ENCODE measurements around the gene SPEN. TPM values are rescaled to one million over a fixed set of nuclear protein-coding genes. Genes with fewer than 3 reads are reported as not detected.

The SPEN gene
- total and polyA plus RNA-seq, 9 of the 15 experiments (the other 6 are each of a cell fraction or from before 2014, with no cell fraction given), result 5.7 to 87.5 (median 27.2) TPM

GRCh38 chr1:15847893-15848142 lies 311 bp downstream of the SPEN start (continued):
- TF ChIP-seq SIN3A (IDR thresholded peaks at IDR 0.05; ENCODE audit: borderline replicate concordance in 2 of 2, control insufficient read depth in 1 of 2, low read depth in 2 of 2, low read length in 2 of 2) (no peak), TAF15 (IDR thresholded peaks at IDR 0.05; ENCODE audit: low read depth, low read length) (no peak), SMAD2 (IDR thresholded peaks at IDR 0.05; ENCODE audit: low read depth, low read length) (no peak), ELK1 (CRISPR knock-in tag; IDR thresholded peaks at IDR 0.05) (no peak), UBTF (IDR thresholded peaks at IDR 0.05; ENCODE audit: borderline replicate concordance in 1 of 2, low read depth in 2 of 2, low read length in 2 of 2) (peak in 1 of 2 experiments; percentile 30; a peak in 1 of 4 replicates), FOXO4 (CRISPR knock-in tag; IDR thresholded peaks at IDR 0.05) (no peak), POLR3A (IDR thresholded peaks at IDR 0.05; ENCODE audit: borderline replicate concordance, extremely low read depth, insufficient read depth, insufficient read length) (no peak), ZNF592 (IDR thresholded peaks at IDR 0.05) (peak; percentile 50; the same call in 1 of the 2 replicates), TOE1 (IDR thresholded peaks at IDR 0.05; ENCODE audit: borderline replicate concordance) (no peak), TOE1 (CRISPR knock-in tag; IDR thresholded peaks at IDR 0.05; ENCODE audit: borderline replicate concordance, low read depth) (no peak), JUNB (CRISPR knock-in tag; conservative IDR thresholded peaks at IDR 0.05) (no peak), XRCC5 (IDR thresholded peaks at IDR 0.05; ENCODE audit: low read depth, low read length) (0 out of 2 replicates have a peak, but pooled peaks have one; percentile 4), MAFK (IDR thresholded peaks at IDR 0.05; ENCODE audit: low read length) (no peak), SMARCC2 (IDR thresholded peaks at IDR 0.05; ENCODE audit: low read depth) (no peak)
- TF ChIP-seq, protein P1, sequence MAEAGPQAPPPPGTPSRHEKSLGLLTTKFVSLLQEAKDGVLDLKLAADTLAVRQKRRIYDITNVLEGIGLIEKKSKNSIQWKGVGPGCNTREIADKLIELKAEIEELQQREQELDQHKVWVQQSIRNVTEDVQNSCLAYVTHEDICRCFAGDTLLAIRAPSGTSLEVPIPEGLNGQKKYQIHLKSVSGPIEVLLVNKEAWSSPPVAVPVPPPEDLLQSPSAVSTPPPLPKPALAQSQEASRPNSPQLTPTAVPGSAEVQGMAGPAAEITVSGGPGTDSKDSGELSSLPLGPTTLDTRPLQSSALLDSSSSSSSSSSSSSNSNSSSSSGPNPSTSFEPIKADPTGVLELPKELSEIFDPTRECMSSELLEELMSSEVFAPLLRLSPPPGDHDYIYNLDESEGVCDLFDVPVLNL (CRISPR knock-in tag; IDR thresholded peaks at IDR 0.05; ENCODE audit: low read depth), result no peak

Data from K562 (cell line).